Endothelial cell of umbilical vein (primary cell): ENCODE measurements around the gene SCTR.

Experiments used
- EZH2 ChIP-seq: IDR thresholded peaks from 2 replicates; pipeline ENCODE4 v1.6.1; 2012; ENCODE audit warnings: borderline replicate concordance, low read depth, mild to moderate bottlenecking, moderate library complexity, low read length, inconsistent platforms; ENCODE audit not compliant: severe bottlenecking
- FOS ChIP-seq: IDR thresholded peaks from 2 replicates; pipeline ENCODE4 v1.6.1; 2011; ENCODE audit warnings: mild to moderate bottlenecking, low read length, moderate library complexity, borderline replicate concordance; ENCODE audit not compliant: insufficient read depth
- JUN ChIP-seq: IDR thresholded peaks from 2 replicates; pipeline ENCODE4 v1.6.1; 2011; ENCODE audit warnings: borderline replicate concordance, low read depth; ENCODE audit not compliant: insufficient read length, insufficient read depth
- POLR2A ChIP-seq: IDR thresholded peaks from 2 replicates; pipeline ENCODE4 v1.6.1; 2012; ENCODE audit warnings: low read depth, mild to moderate bottlenecking, control low read depth, low read length
- POLR2AphosphoS5 ChIP-seq: IDR thresholded peaks from 2 replicates; pipeline ENCODE4 v1.6.1; 2012; ENCODE audit warnings: low read depth, mild to moderate bottlenecking, control low read depth, low read length, moderate library complexity; ENCODE audit not compliant: insufficient read depth
- TF ChIP-seq, protein P1 (sequence below), 2 donors: IDR thresholded peaks; 1 replicate in 1 of 2; 2 replicates in 1 of 2; pipeline ENCODE4 v1.5.1; 2011; ENCODE audit warnings: low read length in 2 of 2, mild to moderate bottlenecking in 2 of 2, moderate library complexity in 2 of 2, control low read depth in 1 of 2, inconsistent platforms in 1 of 2, low read depth in 1 of 2; ENCODE audit not compliant: insufficient read depth in 1 of 2; ENCODE audit errors: extremely low read depth in 1 of 2
- TF ChIP-seq, protein P2 (sequence below): IDR thresholded peaks from 2 replicates; pipeline ENCODE4 v1.6.1; 2011; ENCODE audit not compliant: insufficient read depth, insufficient read length

DNA sequence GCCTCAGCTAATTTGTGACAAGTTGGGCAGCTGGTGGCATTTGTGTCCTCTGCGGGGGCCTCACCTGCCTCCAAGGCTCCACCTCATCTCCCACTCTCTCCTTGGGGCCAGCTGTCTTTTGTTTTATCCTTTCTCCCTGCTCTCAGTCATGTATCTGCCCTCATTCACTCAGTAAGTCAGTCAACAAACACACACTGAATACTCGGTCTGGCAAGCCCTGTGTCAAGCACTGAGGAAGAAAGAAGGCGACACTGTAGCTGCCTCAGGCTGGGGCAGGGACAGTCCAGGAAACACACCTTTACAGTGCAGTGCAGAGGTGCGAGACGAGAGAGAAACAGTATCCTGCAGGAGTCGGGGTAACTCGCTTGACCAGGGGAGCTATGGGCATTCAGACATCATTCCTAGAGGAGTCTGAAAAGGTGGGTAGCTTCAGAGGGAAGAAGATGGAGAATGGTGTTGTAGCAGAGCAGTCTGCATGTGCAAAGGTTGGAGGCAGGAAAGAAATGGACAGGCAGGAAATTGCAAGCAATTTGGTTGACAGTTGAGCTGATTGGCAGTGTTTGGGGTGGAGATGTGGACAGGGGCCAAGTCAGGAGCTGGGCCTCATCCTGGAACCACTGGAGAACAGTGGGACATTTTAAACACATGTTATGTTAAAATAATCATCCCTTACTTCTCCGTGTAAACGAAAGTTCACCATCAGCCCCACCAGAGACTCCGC lies 34.9 kb downstream of the SCTR start:
- TF ChIP-seq FOS (no peak), EZH2 (no peak), POLR2AphosphoS5 (no peak), JUN (no peak), POLR2A (no peak)
- TF ChIP-seq, protein P1, sequence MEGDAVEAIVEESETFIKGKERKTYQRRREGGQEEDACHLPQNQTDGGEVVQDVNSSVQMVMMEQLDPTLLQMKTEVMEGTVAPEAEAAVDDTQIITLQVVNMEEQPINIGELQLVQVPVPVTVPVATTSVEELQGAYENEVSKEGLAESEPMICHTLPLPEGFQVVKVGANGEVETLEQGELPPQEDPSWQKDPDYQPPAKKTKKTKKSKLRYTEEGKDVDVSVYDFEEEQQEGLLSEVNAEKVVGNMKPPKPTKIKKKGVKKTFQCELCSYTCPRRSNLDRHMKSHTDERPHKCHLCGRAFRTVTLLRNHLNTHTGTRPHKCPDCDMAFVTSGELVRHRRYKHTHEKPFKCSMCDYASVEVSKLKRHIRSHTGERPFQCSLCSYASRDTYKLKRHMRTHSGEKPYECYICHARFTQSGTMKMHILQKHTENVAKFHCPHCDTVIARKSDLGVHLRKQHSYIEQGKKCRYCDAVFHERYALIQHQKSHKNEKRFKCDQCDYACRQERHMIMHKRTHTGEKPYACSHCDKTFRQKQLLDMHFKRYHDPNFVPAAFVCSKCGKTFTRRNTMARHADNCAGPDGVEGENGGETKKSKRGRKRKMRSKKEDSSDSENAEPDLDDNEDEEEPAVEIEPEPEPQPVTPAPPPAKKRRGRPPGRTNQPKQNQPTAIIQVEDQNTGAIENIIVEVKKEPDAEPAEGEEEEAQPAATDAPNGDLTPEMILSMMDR (IDR thresholded peaks at IDR 0.05; ENCODE audit: extremely low read depth in 1 of 2, insufficient read depth in 1 of 2, low read depth in 1 of 2, low read length in 2 of 2), result no peak
- TF ChIP-seq, protein P2, sequence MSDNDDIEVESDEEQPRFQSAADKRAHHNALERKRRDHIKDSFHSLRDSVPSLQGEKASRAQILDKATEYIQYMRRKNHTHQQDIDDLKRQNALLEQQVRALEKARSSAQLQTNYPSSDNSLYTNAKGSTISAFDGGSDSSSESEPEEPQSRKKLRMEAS, result no peak
